ENCODE data around the gene DGLUCY. TPM values are rescaled to one million over a fixed set of nuclear protein-coding genes. Genes with fewer than 3 reads are reported as not detected.

Gene DGLUCY
- total RNA-seq, 1 donor = 39.7 TPM

GRCh38 chr14:91145391-91146160 lies 31.7 kb downstream of the DGLUCY start:
- DNase-seq (ENCODE audit: low read depth) = no peak
- H3K4me3 ChIP-seq (ENCODE audit: low read depth, low read length) = no peak overlapping the region
- no peak for TF ChIP-seq CTCF (IDR thresholded peaks at IDR 0.05; ENCODE audit: insufficient read depth, low read depth, low read length)

- TF ChIP-seq CTCF (IDR thresholded peaks at IDR 0.05; ENCODE audit: insufficient read depth, low read depth, low read length) = no peak
- no peak overlapping the region for H3K4me3 ChIP-seq (ENCODE audit: low read depth, low read length)
- no peak for DNase-seq (ENCODE audit: low read depth)
Measured at GRCh38 chr14:91146661-91147060, 32.8 kb downstream of the DGLUCY start.

GRCh38 chr14:91149462-91149861 lies 35.6 kb downstream of the DGLUCY start:
- DNase-seq (ENCODE audit: low read depth) = peak; percentile 99
- H3K4me3 ChIP-seq (ENCODE audit: low read depth, low read length) = no peak overlapping the region
- TF ChIP-seq CTCF (IDR thresholded peaks at IDR 0.05; ENCODE audit: insufficient read depth, low read depth, low read length) = no peak

GRCh38 chr14:91152499-91152898 lies 38.6 kb downstream of the DGLUCY start:
- TF ChIP-seq CTCF (IDR thresholded peaks at IDR 0.05; ENCODE audit: insufficient read depth, low read depth, low read length) = no peak
- DNase-seq (ENCODE audit: low read depth) = no peak
- no peak overlapping the region for H3K4me3 ChIP-seq (ENCODE audit: low read depth, low read length)

- no peak for DNase-seq (ENCODE audit: low read depth)
- no peak for TF ChIP-seq CTCF (IDR thresholded peaks at IDR 0.05; ENCODE audit: insufficient read depth, low read depth, low read length)
- no peak overlapping the region for H3K4me3 ChIP-seq (ENCODE audit: low read depth, low read length)
Measured at GRCh38 chr14:91153360-91153759, 39.5 kb downstream of the DGLUCY start.

- peak; percentile 93 for DNase-seq (ENCODE audit: low read depth)
- H3K4me3 ChIP-seq (ENCODE audit: low read depth, low read length) = no peak overlapping the region
- no peak for TF ChIP-seq CTCF (IDR thresholded peaks at IDR 0.05; ENCODE audit: insufficient read depth, low read depth, low read length)
Measured at GRCh38 chr14:91154851-91155625, 41.2 kb downstream of the DGLUCY start.
